ENCODE results near the gene HEATR9. TPM values are rescaled to one million over a fixed set of nuclear protein-coding genes. Genes with fewer than 3 reads are reported as not detected.

HEATR9 gene
- total RNA-seq, 2 donors from 2014 or later, result not detected

DNA sequence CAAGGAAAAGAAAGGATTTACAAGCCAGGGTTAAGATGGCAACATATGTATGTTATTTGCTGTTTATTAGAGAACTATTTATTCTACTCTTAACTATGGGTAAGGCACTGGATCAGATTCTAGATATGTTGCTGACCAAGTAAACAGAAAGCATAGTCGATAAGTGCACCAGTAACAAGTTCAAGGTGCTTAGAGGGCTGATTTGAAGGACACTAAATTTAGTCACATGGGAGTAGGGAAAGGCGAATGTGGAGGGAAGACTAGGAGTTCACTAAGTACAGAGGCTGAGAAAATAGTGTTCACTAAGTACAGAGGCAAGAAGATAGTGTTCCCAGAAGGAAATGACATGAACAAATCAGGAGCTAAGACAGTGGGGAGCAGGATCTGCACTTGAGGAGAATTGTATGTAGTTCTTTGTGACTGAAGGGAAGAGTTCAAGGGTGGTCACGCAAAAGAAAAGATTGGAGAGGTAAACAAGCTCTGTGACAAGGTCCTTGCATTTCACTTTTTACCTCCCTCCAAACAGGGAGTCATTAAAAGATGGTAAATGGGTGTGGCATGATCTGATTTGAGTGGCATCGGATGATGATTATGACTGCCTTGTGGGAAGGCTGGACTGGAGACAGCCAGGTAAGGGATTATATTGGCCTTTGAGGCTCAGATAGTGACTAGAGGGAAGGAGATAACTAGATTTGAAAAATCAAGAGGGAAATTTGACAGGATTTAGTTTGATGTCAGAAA is 20.9 kb downstream of the HEATR9 start:
- TF ChIP-seq, protein P1, sequence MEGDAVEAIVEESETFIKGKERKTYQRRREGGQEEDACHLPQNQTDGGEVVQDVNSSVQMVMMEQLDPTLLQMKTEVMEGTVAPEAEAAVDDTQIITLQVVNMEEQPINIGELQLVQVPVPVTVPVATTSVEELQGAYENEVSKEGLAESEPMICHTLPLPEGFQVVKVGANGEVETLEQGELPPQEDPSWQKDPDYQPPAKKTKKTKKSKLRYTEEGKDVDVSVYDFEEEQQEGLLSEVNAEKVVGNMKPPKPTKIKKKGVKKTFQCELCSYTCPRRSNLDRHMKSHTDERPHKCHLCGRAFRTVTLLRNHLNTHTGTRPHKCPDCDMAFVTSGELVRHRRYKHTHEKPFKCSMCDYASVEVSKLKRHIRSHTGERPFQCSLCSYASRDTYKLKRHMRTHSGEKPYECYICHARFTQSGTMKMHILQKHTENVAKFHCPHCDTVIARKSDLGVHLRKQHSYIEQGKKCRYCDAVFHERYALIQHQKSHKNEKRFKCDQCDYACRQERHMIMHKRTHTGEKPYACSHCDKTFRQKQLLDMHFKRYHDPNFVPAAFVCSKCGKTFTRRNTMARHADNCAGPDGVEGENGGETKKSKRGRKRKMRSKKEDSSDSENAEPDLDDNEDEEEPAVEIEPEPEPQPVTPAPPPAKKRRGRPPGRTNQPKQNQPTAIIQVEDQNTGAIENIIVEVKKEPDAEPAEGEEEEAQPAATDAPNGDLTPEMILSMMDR (IDR thresholded peaks at IDR 0.05), result no peak
- Histone ChIP-seq H3K36me3 (peaks cover 62% of the 10 kb centered on the region), H3K4me1 (no peaks in the 10 kb centered on the region), H3K27ac (no peak overlapping the region), H3K4me3 (no peak overlapping the region), H3K27me3 (no peaks in the 10 kb centered on the region), H3K9me3 (no peaks in the 10 kb centered on the region)
- DNase-seq (ENCODE audit: low spot score), result no peak

DNA sequence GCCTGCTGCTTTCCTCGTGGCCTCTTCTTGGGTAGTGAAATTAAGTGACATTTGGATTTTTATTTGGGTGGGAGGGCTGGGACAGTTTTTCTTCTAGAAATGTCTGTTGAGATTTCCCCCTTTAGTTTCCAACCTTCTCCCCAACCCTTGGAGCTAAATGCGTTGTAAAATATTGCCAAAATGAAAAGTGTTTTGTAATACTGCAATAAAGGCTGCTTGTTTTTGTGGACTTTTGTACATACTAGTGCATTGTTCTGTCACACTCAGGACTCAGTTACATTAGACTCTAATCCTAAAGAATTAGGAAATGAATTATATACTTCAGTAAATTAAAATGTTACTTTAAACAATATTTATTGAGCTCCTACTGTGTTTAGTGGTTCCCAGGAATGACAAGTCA is 21.7 kb downstream of the HEATR9 start:
- TF ChIP-seq, protein P1 (IDR thresholded peaks at IDR 0.05), result no peak
- H3K4me1 ChIP-seq, result no peaks in the 10 kb centered on the region
- no peak for DNase-seq (ENCODE audit: low spot score)
- H3K27ac ChIP-seq, result no peak overlapping the region
- no peaks in the 10 kb centered on the region for H3K9me3 ChIP-seq
- no peaks in the 10 kb centered on the region for H3K27me3 ChIP-seq
- H3K4me3 ChIP-seq, result no peak overlapping the region
- H3K36me3 ChIP-seq, result peaks cover 70% of the 10 kb centered on the region

DNA sequence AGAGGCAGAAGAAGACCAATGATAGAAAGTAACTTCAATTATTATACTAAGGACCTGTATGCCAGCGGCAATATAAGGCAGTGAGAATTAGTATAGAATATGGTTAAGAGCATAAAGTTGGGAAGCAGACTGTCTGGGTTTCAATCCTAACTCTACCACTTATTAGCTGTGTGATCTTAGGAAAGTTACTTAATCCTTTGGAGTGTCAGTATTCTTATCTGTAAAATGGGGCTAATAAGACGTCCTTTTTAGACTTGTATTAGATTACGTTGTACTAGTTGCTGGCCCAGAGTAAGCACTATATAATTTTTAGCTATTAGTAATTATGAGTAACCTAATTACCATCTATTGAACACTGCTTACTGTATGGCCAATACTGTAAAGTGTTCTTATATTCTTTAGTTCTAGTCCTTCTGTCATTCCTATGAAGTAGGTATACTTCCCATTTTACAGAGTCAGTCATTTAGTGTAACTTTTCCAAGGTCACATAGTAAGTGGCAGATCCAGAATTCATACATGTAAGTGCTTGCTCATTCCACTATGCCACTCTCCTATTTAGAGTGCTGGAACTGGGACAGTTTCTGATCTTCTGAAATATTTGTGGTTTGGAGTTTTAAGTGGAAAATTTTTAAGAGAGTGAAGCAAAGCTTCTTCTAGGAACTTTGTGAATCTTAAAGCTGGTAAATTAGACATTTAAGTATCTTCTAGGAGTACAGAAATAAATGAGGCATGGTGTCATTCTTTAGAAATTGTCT is 22.5 kb downstream of the HEATR9 start:
- H3K27ac ChIP-seq, result no peak overlapping the region
- no peak overlapping the region for H3K4me3 ChIP-seq
- TF ChIP-seq, protein P1 (IDR thresholded peaks at IDR 0.05), result no peak
- H3K4me1 ChIP-seq, result no peaks in the 10 kb centered on the region
- H3K36me3 ChIP-seq, result peaks cover 75% of the 10 kb centered on the region
- DNase-seq (ENCODE audit: low spot score), result no peak
- H3K27me3 ChIP-seq, result no peaks in the 10 kb centered on the region
- H3K9me3 ChIP-seq, result no peaks in the 10 kb centered on the region

DNA sequence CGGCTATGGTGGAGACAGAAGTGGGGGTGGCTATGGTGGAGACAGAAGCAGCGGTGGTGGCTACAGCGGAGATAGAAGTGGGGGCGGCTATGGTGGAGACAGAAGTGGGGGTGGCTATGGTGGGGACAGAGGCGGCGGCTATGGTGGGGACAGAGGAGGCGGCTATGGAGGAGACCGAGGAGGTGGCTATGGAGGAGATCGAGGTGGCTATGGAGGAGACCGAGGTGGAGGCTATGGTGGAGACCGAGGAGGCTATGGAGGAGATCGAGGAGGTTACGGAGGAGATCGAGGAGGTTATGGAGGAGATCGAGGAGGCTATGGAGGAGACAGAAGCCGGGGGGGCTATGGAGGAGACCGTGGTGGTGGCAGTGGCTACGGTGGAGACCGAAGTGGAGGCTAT is 24.1 kb downstream of the HEATR9 start:
- Histone ChIP-seq H3K4me3 (no peak overlapping the region), H3K27ac (no peak overlapping the region), H3K27me3 (no peaks in the 10 kb centered on the region), H3K4me1 (no peaks in the 10 kb centered on the region), H3K9me3 (no peaks in the 10 kb centered on the region), H3K36me3 (peaks cover 80% of the 10 kb centered on the region)
- DNase-seq (ENCODE audit: low spot score), result no peak
- TF ChIP-seq, protein P1 (IDR thresholded peaks at IDR 0.05), result no peak

DNA sequence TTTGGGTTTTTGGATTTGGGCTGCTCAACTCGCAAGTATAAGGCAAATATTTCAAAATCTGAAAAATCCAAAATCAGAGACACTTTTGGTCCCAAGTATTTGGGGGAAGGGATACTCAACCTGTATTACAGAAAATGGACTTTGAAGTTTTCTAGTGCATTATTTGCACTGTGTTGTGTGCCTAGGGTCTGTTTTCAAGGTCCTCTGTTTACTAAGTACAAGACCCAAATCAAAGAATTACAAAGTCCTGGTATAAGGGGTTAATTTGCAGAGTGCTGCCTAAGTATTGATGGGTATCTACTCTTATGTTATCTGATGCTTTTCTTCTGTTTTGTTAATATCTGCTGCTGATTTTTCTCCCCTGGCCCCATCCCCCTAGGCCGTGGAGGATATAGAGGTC is 25.0 kb downstream of the HEATR9 start:
- no peak overlapping the region for H3K4me3 ChIP-seq
- H3K36me3 ChIP-seq, result peaks cover 87% of the 10 kb centered on the region

More for the DNA sequence above, 25.0 kb downstream of the HEATR9 start:
- H3K9me3 ChIP-seq, result no peaks in the 10 kb centered on the region
- H3K4me1 ChIP-seq, result no peaks in the 10 kb centered on the region
- DNase-seq (ENCODE audit: low spot score), result no peak
- no peak overlapping the region for H3K27ac ChIP-seq
- TF ChIP-seq, protein P1 (IDR thresholded peaks at IDR 0.05), result no peak
- no peaks in the 10 kb centered on the region for H3K27me3 ChIP-seq
